OCI-LY1 (cell line): ENCODE data around the gene WDR82.

ENCODE experiments used
- EZH2 ChIP-seq: fragments of 200-600 bp; sonication (generic), shearing (Covaris generic); IDR thresholded peaks from 2 replicates; pipeline ENCODE4 v1.8.0; 2017; ENCODE audit warnings: borderline replicate concordance, mixed run types, mild to moderate bottlenecking, antibody characterized with exemption, low read length, moderate library complexity, mixed read lengths
- TF ChIP-seq, protein P1 (sequence below): fragments of 200-600 bp; sonication (generic), shearing (Covaris generic); IDR thresholded peaks from 2 replicates; pipeline ENCODE4 v1.5.1; 2017; ENCODE audit warnings: mild to moderate bottlenecking, antibody characterized with exemption, low read length, moderate library complexity, mixed read lengths

DNA sequence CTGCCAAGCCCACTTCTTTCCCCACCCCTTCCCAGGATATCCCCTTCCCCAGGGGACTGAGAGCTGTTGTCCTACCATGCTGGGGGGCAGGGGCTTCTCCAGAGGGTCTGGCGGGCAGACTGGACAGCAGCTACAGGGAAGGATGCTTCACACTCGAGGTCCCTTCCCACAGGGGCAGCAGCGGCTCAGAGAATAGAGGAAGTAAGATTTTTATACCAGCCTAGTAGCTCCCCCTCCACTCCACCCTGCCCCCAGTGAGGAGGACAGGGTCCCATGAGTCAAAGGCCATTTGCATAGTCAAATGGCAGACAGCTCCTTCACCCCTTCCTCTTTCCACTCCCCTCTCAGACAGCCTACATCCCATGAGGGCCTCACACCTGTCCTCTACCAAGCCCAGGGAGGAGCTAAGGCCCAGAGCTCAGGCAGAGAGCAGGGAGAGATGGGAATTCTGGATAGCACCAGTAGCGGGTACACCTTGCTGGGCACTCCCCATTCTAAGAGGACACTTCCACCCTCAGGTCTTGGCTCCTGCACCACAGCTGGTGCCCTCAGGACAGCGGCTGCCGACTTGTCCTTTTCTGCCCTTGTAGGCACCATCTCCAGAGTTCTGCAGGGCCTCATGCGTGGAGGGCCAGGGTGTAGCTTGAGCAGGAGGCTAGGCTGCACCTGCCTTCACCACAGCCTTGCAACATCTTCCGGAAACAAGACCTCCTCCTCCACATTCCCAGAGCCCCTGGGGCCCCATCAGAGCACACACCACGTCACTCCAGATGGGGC is 52.8 kb downstream of the WDR82 start, which contains the start of gene TLR9:
- TF ChIP-seq, protein P1, sequence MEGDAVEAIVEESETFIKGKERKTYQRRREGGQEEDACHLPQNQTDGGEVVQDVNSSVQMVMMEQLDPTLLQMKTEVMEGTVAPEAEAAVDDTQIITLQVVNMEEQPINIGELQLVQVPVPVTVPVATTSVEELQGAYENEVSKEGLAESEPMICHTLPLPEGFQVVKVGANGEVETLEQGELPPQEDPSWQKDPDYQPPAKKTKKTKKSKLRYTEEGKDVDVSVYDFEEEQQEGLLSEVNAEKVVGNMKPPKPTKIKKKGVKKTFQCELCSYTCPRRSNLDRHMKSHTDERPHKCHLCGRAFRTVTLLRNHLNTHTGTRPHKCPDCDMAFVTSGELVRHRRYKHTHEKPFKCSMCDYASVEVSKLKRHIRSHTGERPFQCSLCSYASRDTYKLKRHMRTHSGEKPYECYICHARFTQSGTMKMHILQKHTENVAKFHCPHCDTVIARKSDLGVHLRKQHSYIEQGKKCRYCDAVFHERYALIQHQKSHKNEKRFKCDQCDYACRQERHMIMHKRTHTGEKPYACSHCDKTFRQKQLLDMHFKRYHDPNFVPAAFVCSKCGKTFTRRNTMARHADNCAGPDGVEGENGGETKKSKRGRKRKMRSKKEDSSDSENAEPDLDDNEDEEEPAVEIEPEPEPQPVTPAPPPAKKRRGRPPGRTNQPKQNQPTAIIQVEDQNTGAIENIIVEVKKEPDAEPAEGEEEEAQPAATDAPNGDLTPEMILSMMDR, result no peak
- TF ChIP-seq EZH2, result no peak
